ENCODE results near the gene EGLN1. TPM values are rescaled to one million over a fixed set of nuclear protein-coding genes. Genes with fewer than 3 reads are reported as not detected.
A peak's percentile ranks its signal among the peaks of the same experiment; 100 is the strongest.

EGLN1 gene
- total and polyA plus RNA-seq, 2 of the 8 experiments (the other 6 are each of a cell fraction or from before 2014, with no cell fraction given): 4.0 to 6.4 TPM

DNA sequence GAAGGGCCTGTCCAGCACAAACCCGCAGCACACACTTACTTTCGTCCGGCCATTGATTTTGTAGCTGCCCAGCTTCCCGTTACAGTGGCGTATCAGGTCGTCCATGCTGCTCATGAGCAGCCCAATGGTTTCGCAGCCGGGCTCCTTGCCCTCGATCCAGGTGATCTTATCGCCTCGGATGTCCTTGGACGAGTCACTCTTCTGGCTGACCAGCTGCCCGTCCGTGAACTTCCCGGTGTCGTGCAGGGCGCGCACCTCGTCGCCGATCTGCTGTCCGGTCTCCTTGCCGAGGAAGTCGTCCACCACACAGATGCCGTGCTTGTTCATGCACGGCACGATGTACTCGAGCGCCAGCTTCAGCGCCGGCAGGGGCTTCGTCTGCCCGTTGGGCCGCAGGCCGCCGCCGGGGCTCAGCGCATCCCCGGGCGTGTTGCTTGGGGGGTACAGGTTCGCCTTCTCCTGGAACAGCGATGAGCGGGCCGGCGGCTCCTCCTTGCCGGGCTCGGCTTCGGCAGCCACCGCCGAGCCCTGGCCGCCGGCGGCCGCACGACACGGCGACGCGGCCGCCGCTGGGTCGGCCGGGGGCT is 1.0 kb downstream of the EGLN1 start:
- peaks cover 10% of the 10 kb centered on the region for H3K23me2 ChIP-seq (ENCODE audit: low read depth, low read length)
- peak overlapping the region; percentile 4; the same call in 1 of the 2 replicates for H4K8ac ChIP-seq (ENCODE audit: extremely low read depth, insufficient read depth, low read length)
- no peaks in the 10 kb centered on the region for H3K79me1 ChIP-seq (ENCODE audit: low read depth, low read length)
- H2BK5ac ChIP-seq (ENCODE audit: low read depth, low read length): no peak overlapping the region
- DNase-seq (ENCODE audit: low read depth in 1 of 2, low spot score in 2 of 2): peak in 1 of 2 experiments; percentile 69
- no peak overlapping the region for H3K18ac ChIP-seq (ENCODE audit: extremely low read depth, low read length)
- ChIA-PET POLR2A (ENCODE audit: partially characterized antibody) (interaction anchor here (0.6 to 2.5 kb wide), 6 partner anchors 10 to 143 kb away, joined by 3 to 10 read pairs (median 3); partner anchors contain the start of genes EXOC8 and SPRTN), CTCF (ENCODE audit: partially characterized antibody) (interaction anchor here (1.0 to 3.2 kb wide), 6 partner anchors 60 to 182 kb away, joined by 3 to 7 read pairs (median 5); no protein-coding TSS in a partner anchor)
- H2AK5ac ChIP-seq (ENCODE audit: low read depth, low read length): no peak overlapping the region
- H4K5ac ChIP-seq (ENCODE audit: insufficient read length, low read depth, low read length): no peak overlapping the region
- peaks cover 0 to 13% of the 10 kb centered on the region in 2 experiments; a peak in 2 of 4 replicates for H3K79me2 ChIP-seq (ENCODE audit: control insufficient read depth in 1 of 2, insufficient read depth in 2 of 2, low read length in 2 of 2)
- peak overlapping the region; percentile 59 to 73 (median 66) for H3K4me3 ChIP-seq (ENCODE audit: extremely low read depth in 1 of 4, insufficient read depth in 2 of 4, low read depth in 3 of 4, low read length in 4 of 4)
- H2BK12ac ChIP-seq (ENCODE audit: low read depth, low read length): no peak overlapping the region
- no peak overlapping the region for H2BK120ac ChIP-seq (replicated peaks; ENCODE audit: low read depth, low read length)
- no peak overlapping the region for H3K56ac ChIP-seq (replicated peaks; ENCODE audit: insufficient read length, low read depth, low read length)
- H3K4ac ChIP-seq (replicated peaks; ENCODE audit: insufficient read length, low read depth, low read length): no peak overlapping the region
- peaks cover 11 to 37% (median 28%) of the 10 kb centered on the region in 4 experiments for H3K27me3 ChIP-seq (replicated peaks in 1 of 4; ENCODE audit: control insufficient read depth in 3 of 4, extremely low read depth in 1 of 4, insufficient read depth in 3 of 4, low read length in 3 of 4)
- WGBS, 2 experiments (ENCODE audit: extremely low coverage in 1 of 2, insufficient coverage in 1 of 2, insufficient read length in 1 of 2, insufficient replicate concordance in 2 of 2, low coverage in 1 of 2, low lambda C conversion rate in 2 of 2, missing lambda C conversion rate in 1 of 2): 1% methylated on average over 38 of the region's 63 CpGs; no CpG with 5 or more reads in 1 of the 2 experiments
- H3K4me2 ChIP-seq (ENCODE audit: insufficient read depth in 1 of 2, low read depth in 2 of 2, low read length in 2 of 2): peak overlapping the region; percentile 83 to 100
- H3K27ac ChIP-seq (ENCODE audit: low read depth, low read length): no peak overlapping the region
- H3K36me3 ChIP-seq (ENCODE audit: control insufficient read depth in 2 of 4, insufficient read depth in 4 of 4, low read length in 3 of 4): no peaks in the 10 kb centered on the region
- H3K4me1 ChIP-seq (replicated peaks in 1 of 4; ENCODE audit: control insufficient read depth in 3 of 4, insufficient read depth in 4 of 4, low read length in 3 of 4): peaks cover 0 to 12% (median 0%) of the 10 kb centered on the region in 4 experiments; a peak in 4 of 7 replicates
- H3K14ac ChIP-seq (ENCODE audit: insufficient read length): no peak overlapping the region
- no peak overlapping the region for H2BK15ac ChIP-seq (ENCODE audit: low read length)
- no peak overlapping the region for H2BK20ac ChIP-seq (ENCODE audit: low read length)
- no peak overlapping the region for H3K23ac ChIP-seq (ENCODE audit: insufficient read length)
- H3K9me3 ChIP-seq (ENCODE audit: insufficient read depth in 2 of 2, low read depth in 1 of 2, low read length in 1 of 2): no peaks in the 10 kb centered on the region
- H2AFZ ChIP-seq (ENCODE audit: low read length): peak overlapping the region; percentile 27; the same call in 1 of the 2 replicates
- no peak for FAIRE-seq
- peaks cover 5 to 17% of the 10 kb centered on the region in 2 experiments for H4K20me1 ChIP-seq (replicated peaks in 1 of 2; ENCODE audit: control insufficient read depth in 1 of 2, insufficient read depth in 2 of 2, low read length in 2 of 2)
- H3K9ac ChIP-seq (replicated peaks in 1 of 4; ENCODE audit: extremely low read depth in 1 of 4, low read depth in 3 of 4, low read length in 3 of 4): 0 out of 7 replicates have a peak overlapping the region, but pooled peaks of 1 of the 4 experiments have one; percentile 0
- H4K91ac ChIP-seq (replicated peaks; ENCODE audit: insufficient read length, low read length): no peak overlapping the region
- 0 out of 4 replicates have a peak, but pooled peaks of 1 of the 2 experiments have one; percentile 32 for TF ChIP-seq HDAC2 (IDR thresholded peaks at IDR 0.05; ENCODE audit: borderline replicate concordance in 1 of 2, low read depth in 2 of 2, low read length in 2 of 2)
- TF ChIP-seq SUZ12 (IDR thresholded peaks at IDR 0.05; ENCODE audit: low read length): peak; percentile 83; the same call in 1 of the 2 replicates

All from H1 (cell line).